SH-SY5Y (cell line): ENCODE measurements around the gene UQCC2.

Experiments used
- GATA2 ChIP-seq: IDR thresholded peaks from 2 replicates; pipeline ENCODE4 v1.6.1; 2011; ENCODE audit warnings: mild to moderate bottlenecking, low read depth, low read length
- GATA3 ChIP-seq: IDR thresholded peaks from 2 replicates; pipeline ENCODE4 v1.6.1; 2011; ENCODE audit warnings: low read depth, mild to moderate bottlenecking, low read length, moderate library complexity

UQCC2 gene

GRCh38 chr6:33665957-33666356 lies 45.5 kb downstream of the UQCC2 start:
- TF ChIP-seq GATA2 = no peak
- no peak for TF ChIP-seq GATA3

- TF ChIP-seq GATA2 (no peak), GATA3 (no peak)
Observed at GRCh38 chr6:33664506-33665057, 46.9 kb downstream of the UQCC2 start.

GRCh38 chr6:33663727-33664449 lies 47.6 kb downstream of the UQCC2 start:
- no peak for TF ChIP-seq GATA2
- TF ChIP-seq GATA3 = no peak

DNA sequence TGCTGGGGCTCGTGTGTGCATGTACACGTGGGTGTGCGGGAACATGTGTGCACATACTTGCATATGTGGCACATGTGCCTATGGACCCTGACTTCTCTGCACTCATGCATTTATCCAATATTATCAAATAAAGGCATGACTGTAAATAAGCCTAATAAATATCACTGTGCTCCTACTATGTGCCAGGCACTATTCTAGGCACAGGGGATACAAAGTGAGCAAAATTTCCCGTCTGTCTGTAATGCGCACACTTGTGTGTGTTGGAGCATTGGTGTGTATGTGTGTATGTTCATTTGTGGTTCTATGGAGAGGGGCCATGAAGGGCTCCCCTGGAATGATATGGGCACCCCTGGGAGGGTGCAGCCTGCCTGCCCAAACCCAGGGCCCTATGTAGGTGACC lies 48.5 kb downstream of the UQCC2 start:
- TF ChIP-seq GATA2 (no peak), GATA3 (no peak)

- TF ChIP-seq GATA3 (no peak), GATA2 (no peak)
Observed at GRCh38 chr6:33662318-33662717, 49.2 kb downstream of the UQCC2 start.

- TF ChIP-seq GATA2 (no peak), GATA3 (no peak)
Observed at GRCh38 chr6:33661106-33661838, 50.2 kb downstream of the UQCC2 start.

DNA sequence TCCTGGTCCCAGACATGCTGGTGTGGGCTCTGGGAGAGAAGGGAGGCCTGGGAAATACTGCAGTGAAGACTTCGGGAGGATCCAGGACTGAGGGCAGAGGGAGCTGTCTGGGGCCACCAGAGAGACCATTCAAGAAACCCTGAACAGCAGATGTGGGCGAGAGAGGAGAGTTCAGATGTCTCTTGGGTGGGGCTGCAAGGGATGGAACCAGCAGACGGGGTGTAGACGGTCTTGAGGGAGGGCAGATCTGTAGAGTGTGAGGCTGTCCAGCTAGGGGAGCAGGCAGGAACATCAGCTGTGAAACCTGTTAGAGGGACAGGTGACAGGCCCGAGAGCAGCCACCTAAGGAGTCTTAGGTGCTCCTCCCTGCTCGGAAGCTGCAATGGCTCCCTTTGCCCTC lies 51.5 kb downstream of the UQCC2 start:
- TF ChIP-seq GATA2 = no peak
- TF ChIP-seq GATA3 = no peak

DNA sequence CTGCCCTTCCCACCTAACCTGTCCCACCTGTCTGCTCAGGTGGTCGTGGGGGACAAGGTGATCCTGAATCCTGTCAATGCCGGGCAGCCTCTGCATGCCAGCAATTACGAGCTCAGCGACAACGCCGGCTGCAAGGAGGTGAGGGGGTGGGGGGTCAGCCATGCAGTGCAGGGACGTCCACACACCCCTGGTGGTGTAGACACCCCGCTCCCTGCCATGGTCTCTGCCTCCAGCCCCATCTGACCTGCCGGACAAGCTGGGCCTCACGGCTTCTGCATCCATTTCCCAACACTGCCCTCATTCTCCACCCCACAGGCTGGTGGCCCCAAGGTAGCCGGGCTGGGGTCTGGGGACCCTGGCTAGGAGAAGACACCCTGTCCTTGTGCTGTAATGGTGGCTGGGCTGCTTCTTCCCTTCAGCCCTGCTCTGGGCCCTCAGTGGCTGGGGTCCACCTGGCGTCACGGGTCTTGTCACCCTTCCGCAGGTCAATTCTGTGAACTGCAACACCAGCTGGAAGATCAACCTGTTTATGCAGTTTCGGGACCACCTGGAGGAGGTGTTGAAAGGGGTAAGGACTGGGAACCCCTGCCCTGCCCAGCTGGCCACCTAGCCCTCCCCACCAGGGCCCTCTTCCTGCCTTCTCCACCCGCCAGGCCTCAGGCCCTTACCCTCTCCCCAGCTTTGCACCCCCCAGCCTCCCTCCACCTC lies 52.4 kb downstream of the UQCC2 start:
- TF ChIP-seq GATA3 (no peak), GATA2 (no peak)

- TF ChIP-seq GATA2 = no peak
- no peak for TF ChIP-seq GATA3
Observed at GRCh38 chr6:33656844-33657243, 54.7 kb downstream of the UQCC2 start.

DNA sequence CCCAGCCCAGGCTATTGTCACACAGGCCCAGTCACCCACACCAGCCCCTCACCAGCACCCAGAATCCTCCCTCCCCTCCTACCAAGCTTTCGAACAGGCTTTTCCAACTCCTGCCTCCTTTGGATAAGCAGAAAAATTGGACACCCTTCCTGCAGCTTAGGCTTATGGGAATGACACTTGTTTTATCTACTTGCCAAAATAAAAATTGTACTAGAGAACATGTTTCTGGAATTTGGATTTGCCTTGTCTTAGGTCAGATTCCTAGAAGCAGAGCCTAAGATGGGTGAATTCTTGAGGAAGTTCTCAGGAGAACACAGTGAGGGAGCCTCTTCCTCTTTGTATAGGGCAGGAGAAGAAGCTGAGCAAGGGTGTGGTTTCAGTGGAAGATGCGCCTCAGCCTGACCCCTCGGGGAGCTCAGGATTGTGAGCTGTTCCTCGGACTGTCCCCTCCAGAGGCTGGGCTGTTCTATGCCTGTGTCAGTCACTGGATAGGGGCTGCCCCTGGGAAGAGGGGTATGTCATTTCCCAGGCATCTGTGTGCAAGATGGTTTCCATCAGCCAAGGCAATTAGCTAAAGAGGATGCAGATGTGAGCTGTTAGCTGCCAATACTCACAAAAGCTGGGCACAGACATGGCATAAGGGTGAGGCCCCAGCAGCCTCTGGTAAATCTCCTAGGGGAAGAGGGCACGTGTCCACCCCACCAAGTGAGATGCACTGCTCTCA lies 56.5 kb downstream of the UQCC2 start:
- no peak for TF ChIP-seq GATA3
- TF ChIP-seq GATA2 = no peak

DNA sequence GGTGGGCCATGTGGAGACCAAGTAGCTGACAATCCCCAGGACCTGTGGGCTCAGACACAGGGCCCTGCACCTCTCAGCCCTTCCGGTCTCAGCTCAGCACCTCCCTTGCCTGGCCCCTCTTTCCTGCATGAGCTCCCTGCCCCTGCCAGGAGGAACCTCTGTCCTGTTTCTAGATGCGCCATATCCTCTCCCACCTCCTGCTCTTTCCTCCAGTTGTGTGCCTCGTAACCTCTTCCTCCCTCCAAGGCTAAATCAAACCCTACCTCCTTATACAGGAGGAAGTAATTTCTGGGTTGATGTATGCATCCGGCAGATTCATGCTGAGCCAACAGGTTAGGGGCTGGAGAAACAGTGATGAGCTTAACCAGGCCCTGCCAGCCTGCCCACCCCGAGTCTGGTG lies 59.5 kb downstream of the UQCC2 start:
- TF ChIP-seq GATA2 (no peak), GATA3 (no peak)

DNA sequence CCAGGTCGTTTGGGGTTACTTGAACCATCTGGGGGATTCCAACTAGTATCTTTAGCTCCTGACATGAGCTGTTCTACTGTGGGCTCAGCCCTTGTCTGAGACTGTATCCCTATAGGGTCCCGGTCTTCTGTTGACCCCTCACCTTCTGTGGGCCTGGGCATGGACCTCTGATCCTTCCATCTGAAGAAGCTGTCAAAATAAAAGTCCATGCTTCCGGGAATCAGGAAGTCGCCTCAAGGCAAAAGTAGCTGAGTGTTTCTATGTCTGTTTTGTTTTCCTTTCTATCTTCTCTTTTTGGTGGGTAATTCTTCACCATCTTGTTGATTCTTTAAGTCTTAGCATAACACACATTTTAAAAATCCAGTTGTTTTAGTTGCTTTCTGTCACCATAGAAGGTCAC lies 60.1 kb downstream of the UQCC2 start:
- TF ChIP-seq GATA3 = no peak
- no peak for TF ChIP-seq GATA2
